ENCODE results near the gene RXRB.

- TF ChIP-seq CTCF (conservative IDR thresholded peaks at IDR 0.05; ENCODE audit: low read length) (no peak), EZH2phosphoT487 (IDR thresholded peaks at IDR 0.05; ENCODE audit: borderline replicate concordance) (no peak)
Measured at GRCh38 chr6:33204415-33205190, 4.1 kb upstream of the RXRB start, which contains the start of gene HSD17B8.
